GM19238 (cell line): Measurements from ENCODE around the gene SMC1B.
"Not testable (repeated sequence)": the region's sequence is repeated elsewhere in the genome, so short reads cannot be mapped to it uniquely, and the experiment has no call there.

Experiments
- DNase-seq: peaks from one replicate; pipeline ENCODE4 v3.0.0; 2011; ENCODE audit warnings: low spot score; ENCODE audit not compliant: insufficient read length

Gene SMC1B

GRCh38 chr22:45305456-45306075 lies 107.8 kb downstream of the SMC1B start:
- no peak for DNase-seq

- no peak for DNase-seq
Measured at GRCh38 chr22:45304971-45305370, 108.4 kb downstream of the SMC1B start.

- no peak for DNase-seq
Measured at GRCh38 chr22:45303181-45303580, 110.2 kb downstream of the SMC1B start.

- no peak for DNase-seq
Measured at GRCh38 chr22:45302751-45303150, 110.6 kb downstream of the SMC1B start.

GRCh38 chr22:45298934-45299505 lies 114.4 kb downstream of the SMC1B start:
- DNase-seq, result no peak

GRCh38 chr22:45296628-45297297 lies 116.6 kb downstream of the SMC1B start:
- DNase-seq, result no peak

GRCh38 chr22:45295492-45295891 lies 117.9 kb downstream of the SMC1B start:
- no peak for DNase-seq

- not testable (repeated sequence) for DNase-seq
Measured at GRCh38 chr22:45295004-45295403, 118.4 kb downstream of the SMC1B start.
